ENCODE data around the gene PGBD5. TPM values are rescaled to one million over a fixed set of nuclear protein-coding genes. Genes with fewer than 3 reads are reported as not detected.
A peak's percentile ranks its signal among the peaks of the same experiment; 100 is the strongest.

PGBD5 gene
- total and polyA plus RNA-seq, 4 donors, result 0.54 to 3.0 (median 1.8) TPM

DNA sequence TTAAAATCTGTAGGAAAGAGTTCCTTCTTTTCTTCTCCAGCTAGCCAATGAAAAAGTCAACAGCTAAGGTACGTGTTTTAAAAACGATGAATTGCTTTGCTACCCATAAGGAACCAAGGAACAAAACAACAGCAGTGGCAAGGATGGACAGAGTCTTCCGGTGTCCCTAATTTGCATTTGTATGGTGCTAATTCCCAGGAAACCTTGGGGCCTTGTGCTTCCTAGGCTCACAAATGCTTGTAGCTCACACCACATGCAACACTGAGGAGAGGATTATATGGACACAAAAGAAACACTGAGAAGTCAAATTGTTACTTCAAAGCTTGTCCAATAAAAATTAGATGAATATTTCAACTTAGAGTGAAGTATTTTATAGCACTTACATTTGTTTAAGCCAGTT is 1.8 kb upstream of the PGBD5 start:
- WGBS, 2 donors, result 14 to 20% methylated on average over 3 of the region's 3 CpGs

DNA sequence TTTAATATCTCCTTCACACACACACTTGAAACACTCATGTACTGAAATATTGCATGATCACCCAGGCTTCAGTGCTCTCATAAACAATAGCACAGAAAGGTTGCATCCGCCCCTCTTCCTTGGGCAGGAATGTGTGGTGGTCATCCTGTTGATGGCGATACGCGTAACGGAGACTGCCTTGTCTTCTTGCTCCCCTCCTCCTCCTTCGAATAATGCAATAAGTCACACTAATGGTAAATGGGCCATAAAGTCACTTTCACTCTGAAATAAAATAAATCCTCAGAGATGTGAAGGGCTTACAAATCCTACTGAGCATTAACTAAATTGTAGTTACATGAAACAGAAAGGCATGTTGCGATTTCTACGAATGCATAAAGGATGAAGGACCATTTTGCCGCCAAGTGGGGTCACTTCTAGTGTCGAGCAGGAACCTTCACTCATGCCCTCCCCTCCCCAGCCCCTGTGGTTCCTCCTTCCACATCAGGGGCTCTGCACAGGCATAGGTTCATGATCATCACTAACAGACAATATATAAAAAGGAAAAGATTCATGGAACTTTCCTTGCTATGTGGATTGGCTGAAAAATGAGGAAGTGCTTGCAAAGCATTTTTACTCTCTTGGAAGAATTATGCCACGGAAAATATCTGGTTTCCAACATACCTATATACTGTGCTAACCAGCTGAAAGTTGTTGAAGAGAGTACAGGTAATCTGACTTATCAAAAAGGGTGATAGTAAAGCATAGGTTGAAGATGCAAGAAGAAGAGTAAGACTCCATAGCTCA is 1.2 kb upstream of the PGBD5 start:
- Histone ChIP-seq H3K9ac (ENCODE audit: insufficient read depth in 1 of 2, low read length in 2 of 2) (no peak overlapping the region), H3K4me3 (no peak overlapping the region), H3K27me3 (ENCODE audit: control insufficient read depth in 3 of 3, insufficient read depth in 3 of 3, low read length in 2 of 3) (peaks cover 3 to 30% (median 25%) of the 10 kb centered on the region in 3 donors), H3K27ac (ENCODE audit: low read depth in 1 of 2, low read length in 1 of 2) (no peak overlapping the region), H3K4me1 (ENCODE audit: control insufficient read depth in 5 of 5, insufficient read depth in 5 of 5, low read length in 5 of 5) (peaks cover 2 to 16% (median 6%) of the 10 kb centered on the region in 5 donors), H3K9me3 (ENCODE audit: control insufficient read depth in 4 of 4, insufficient read depth in 3 of 4, low read length in 3 of 4) (no peaks in the 10 kb centered on the region), H3K36me3 (ENCODE audit: control insufficient read depth in 4 of 4, insufficient read depth in 4 of 4, low read length in 4 of 4) (no peaks in the 10 kb centered on the region)
- DNase-seq (no peak), ATAC-seq (ENCODE audit: insufficient read depth, low FRiP score) (no peak)
- 49 to 53% methylated on average over 11 of the region's 11 CpGs for WGBS, 2 donors
- TF ChIP-seq, protein P1, sequence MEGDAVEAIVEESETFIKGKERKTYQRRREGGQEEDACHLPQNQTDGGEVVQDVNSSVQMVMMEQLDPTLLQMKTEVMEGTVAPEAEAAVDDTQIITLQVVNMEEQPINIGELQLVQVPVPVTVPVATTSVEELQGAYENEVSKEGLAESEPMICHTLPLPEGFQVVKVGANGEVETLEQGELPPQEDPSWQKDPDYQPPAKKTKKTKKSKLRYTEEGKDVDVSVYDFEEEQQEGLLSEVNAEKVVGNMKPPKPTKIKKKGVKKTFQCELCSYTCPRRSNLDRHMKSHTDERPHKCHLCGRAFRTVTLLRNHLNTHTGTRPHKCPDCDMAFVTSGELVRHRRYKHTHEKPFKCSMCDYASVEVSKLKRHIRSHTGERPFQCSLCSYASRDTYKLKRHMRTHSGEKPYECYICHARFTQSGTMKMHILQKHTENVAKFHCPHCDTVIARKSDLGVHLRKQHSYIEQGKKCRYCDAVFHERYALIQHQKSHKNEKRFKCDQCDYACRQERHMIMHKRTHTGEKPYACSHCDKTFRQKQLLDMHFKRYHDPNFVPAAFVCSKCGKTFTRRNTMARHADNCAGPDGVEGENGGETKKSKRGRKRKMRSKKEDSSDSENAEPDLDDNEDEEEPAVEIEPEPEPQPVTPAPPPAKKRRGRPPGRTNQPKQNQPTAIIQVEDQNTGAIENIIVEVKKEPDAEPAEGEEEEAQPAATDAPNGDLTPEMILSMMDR (IDR thresholded peaks at IDR 0.05; ENCODE audit: control extremely low read depth, extremely low read depth), result no peak

More for the DNA sequence above, 1.8 kb upstream of the PGBD5 start:
- DNase-seq (no peak), ATAC-seq (ENCODE audit: insufficient read depth, low FRiP score) (no peak)
- Histone ChIP-seq H3K9me3 (ENCODE audit: control insufficient read depth in 4 of 4, insufficient read depth in 3 of 4, low read length in 3 of 4) (no peaks in the 10 kb centered on the region), H3K36me3 (ENCODE audit: control insufficient read depth in 4 of 4, insufficient read depth in 4 of 4, low read length in 4 of 4) (no peaks in the 10 kb centered on the region), H3K27me3 (ENCODE audit: control insufficient read depth in 3 of 3, insufficient read depth in 3 of 3, low read length in 2 of 3) (peaks cover 2 to 24% (median 20%) of the 10 kb centered on the region in 3 donors), H3K4me3 (no peak overlapping the region), H3K4me1 (ENCODE audit: control insufficient read depth in 5 of 5, insufficient read depth in 5 of 5, low read length in 5 of 5) (peaks cover 2 to 16% (median 6%) of the 10 kb centered on the region in 5 donors), H3K9ac (ENCODE audit: insufficient read depth in 1 of 2, low read length in 2 of 2) (no peak overlapping the region), H3K27ac (ENCODE audit: low read depth in 1 of 2, low read length in 1 of 2) (no peak overlapping the region)
- TF ChIP-seq, protein P1 (IDR thresholded peaks at IDR 0.05; ENCODE audit: control extremely low read depth, extremely low read depth), result no peak

DNA sequence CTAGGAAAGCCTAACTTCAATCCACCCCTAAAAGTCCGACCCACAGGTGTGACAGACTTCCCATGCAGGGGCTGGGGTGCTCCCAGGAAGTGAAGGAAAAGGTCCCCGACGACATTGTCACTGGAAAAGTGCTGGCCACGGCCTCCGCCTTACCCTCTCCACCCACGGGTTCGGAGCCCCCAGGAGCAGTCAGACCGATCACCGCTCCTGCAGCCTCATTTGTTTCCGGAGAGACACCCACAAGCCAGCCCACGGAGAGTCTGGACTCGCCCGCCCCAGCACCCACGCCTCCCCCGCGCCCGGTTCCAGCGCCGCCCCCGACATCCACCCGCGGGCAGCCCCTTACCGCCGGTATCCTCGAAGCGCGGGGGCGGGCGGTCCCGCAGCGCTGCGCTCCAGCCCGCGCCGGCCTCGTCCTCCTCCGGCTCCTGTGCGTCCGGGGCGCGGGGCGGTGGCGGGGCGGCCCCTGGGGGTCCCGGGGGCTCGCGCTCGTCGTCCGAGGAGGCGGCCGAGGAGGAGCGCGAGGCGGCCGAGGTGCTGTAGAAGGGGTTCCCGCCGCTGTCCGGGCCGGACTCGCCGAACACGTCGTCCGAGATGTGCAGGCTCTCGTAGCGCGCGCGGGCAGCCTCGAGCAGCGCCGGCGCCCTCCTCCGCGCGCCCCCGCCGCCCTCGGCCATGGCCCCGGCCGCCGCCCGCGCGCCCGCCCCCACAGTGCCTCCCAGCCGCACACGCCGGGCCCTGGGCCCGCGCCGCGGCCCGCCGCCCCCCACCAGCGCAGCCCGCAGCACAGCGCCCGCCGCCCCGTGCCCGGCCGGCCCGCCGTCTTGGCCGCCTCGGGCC is 660 bp downstream of the PGBD5 start:
- TF ChIP-seq, protein P1 (IDR thresholded peaks at IDR 0.05; ENCODE audit: control extremely low read depth, extremely low read depth), result no peak
- H3K27ac ChIP-seq (ENCODE audit: low read depth in 1 of 2, low read length in 1 of 2), result no peak overlapping the region

More for the DNA sequence above, 660 bp downstream of the PGBD5 start:
- WGBS, 2 donors, result 2% methylated on average over 31 to 108 of the region's 108 CpGs
- Histone ChIP-seq H3K27me3 (ENCODE audit: control insufficient read depth in 3 of 3, insufficient read depth in 3 of 3, low read length in 2 of 3) (peaks cover 9 to 35% (median 25%) of the 10 kb centered on the region in 3 donors), H3K9ac (ENCODE audit: insufficient read depth in 1 of 2, low read length in 2 of 2) (no peak overlapping the region), H3K4me1 (ENCODE audit: control insufficient read depth in 5 of 5, insufficient read depth in 5 of 5, low read length in 5 of 5) (peaks cover 2 to 16% (median 6%) of the 10 kb centered on the region in 5 donors), H3K9me3 (ENCODE audit: control insufficient read depth in 4 of 4, insufficient read depth in 3 of 4, low read length in 3 of 4) (no peaks in the 10 kb centered on the region), H3K36me3 (ENCODE audit: control insufficient read depth in 4 of 4, insufficient read depth in 4 of 4, low read length in 4 of 4) (no peaks in the 10 kb centered on the region), H3K4me3 (peak overlapping the region; percentile 43)
- ATAC-seq (ENCODE audit: insufficient read depth, low FRiP score), result no peak
- DNase-seq, result peak in 2 of 3 donors; percentile 23 to 29
